Measurements from ENCODE around the gene SLC2A4. TPM values are rescaled to one million over a fixed set of nuclear protein-coding genes. Genes with fewer than 3 reads are reported as not detected.

The SLC2A4 gene
- total RNA-seq: not detected

DNA sequence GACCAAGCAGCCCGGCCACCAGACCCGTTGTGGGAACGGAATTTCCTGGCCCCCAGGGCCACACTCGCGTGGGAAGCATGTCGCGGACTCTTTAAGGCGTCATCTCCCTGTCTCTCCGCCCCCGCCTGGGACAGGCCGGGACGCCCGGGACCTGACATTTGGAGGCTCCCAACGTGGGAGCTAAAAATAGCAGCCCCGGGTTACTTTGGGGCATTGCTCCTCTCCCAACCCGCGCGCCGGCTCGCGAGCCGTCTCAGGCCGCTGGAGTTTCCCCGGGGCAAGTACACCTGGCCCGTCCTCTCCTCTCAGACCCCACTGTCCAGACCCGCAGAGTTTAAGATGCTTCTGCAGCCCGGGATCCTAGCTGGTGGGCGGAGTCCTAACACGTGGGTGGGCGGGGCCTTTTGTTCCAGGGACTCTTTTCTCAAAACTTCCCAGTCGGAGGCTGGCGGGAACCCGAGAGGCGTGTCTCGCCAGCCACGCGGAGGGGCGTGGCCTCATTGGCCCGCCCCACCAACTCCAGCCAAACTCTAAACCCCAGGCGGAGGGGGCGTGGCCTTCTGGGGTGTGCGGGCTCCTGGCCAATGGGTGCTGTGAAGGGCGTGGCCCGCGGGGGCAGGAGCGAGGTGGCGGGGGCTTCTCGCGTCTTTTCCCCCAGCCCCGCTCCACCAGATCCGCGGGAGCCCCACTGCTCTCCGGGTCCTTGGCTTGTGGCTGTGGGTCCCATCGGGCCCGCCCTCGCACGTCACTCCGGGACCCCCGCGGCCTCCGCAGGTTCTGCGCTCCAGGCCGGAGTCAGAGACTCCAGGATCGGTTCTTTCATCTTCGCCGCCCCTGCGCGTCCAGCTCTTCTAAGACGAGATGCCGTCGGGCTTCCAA, at the start of gene SLC2A4:
Gene SLC2A4 (plus strand): TSS at position 645 of the 879 bp plus-strand sequence. CDS start 217 bp downstream, at position 862.

DNA sequence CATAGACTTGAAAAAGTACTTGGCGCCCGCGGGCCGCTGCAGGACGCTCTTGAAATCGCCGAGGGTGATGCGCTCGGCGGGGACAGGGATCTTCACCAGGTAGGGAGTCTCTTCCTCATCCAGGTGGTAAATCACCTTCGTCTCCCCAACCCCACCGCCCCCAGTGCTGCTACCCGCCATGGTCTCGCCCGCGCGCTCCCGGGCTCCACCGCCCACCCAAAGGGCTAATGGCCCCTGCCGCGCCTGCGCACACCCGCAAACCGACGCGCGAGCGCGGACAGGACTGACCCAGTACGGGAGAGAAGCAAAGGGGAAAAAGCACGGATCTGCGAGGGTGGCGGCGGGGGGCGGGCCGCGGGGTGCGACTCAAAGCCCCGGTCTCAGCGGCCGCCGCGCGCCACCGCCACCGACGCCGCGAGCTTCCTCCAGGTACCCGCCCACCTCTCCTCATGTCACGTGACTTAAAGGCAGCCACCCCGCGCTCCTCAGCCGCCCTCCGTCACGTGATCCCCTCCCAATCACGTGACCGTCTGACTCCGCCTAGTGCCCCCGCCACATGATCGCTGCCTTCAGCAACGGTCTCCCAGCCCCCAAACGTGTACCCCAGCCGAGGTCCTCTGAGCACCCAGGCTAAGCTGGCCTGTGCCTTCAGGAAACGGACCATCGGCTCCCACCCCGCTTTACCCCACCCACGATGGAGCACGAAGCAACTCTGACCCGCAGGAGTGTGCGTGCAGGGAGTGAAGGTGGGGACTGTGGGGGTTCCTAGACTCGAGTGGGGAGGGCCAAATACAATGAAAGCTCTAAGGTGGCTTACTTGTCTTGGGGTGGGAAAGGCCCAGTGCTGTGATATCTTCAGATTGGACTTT, 47.2 kb upstream of the SLC2A4 start, which contains the start of gene DVL2:
Gene DVL2 (minus strand): TSS at position 435 of the 869 bp plus-strand sequence. CDS start 255 bp downstream, at position 180.

DNA sequence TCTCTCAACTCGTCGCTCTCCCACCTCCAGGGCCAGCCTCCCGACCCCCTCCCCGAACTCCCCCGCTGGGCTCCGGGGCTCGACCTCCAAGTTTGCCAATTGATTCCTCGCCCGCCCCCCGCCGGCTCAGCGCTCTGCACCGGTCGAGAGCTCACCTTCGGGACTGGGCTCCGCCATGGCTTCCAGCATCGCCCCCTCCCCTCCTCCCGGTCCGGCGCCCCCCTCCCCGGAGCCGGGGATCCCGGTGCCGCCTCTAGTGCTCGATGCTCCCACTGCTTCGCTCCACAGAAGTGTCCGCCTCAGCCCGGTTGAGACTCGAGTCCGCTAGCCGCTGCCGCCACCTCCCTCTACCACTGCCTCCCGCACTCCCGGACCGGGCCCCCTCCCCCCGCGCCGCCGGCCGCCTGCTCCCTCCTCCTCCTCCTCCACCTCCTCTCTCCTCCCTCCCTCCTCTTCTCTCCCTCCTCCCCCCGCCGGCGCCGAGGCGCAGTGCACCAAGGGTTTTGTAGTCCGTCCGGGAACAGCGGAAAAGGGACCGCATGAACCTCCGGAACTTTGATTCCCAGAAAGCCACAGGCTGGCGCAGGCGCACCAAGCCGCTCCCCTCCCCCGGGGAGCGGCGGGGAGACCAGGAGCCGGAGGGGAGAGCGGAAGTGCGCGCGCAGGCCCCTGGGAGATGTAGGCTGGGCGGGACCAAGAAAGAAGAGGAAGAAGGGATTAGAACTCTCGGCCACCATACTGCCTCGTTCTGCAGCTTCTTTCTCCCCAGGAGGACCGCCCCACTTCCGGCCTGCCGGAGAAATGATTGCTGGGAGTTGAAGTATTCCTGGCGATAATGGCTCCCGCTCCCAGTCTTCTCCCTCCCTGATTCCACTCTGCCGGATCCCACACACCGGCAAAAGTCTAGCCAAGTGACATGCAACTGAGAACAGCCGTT, 42.2 kb upstream of the SLC2A4 start, which contains the start of gene PHF23:
Gene PHF23 (minus strand): TSS at position 367 of the 937 bp plus-strand sequence. CDS start 178 bp downstream, at position 189.

DNA sequence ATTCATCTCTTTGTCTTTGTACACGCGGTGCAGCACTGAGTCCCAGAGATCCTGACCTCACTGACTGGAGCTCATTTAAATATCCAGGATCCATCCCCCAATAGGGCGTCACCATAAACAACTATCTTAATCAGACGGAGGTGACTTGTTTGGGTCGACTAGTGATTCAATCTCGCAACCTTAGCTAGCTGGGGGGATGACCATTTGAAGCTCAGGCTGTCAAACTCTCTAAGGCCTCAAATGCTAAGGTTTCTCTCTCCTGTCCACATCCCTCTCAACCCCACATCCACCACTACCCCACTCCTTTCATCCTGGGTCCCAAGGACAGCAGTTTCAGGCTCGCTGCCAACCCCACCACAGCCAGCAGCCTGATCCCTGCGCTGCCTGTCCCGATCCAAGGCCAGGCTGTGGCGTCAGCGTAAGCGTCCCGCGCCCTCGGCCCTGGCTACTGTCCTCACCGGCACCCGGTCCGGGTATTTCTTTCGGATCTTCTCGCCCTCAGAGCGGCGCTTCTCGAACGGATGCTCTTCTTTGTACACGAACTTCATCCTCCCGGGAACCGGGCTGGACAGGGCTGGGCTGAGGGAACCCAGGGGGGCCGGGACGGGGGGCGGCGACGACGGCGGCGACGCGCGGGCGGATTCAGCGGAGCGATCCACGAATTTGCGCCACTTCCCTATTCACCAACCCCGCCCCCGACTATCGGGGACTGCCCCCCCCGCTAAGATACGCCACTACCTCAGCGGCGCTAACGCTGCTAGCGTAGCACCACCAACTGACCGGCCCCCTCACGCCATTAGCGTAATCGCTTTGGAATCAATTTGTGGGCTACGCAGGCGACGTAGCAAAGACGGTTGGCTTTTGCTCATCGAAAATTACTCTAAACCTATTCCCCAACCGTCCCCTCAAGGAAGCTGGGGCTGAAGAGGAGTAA, 39.5 kb upstream of the SLC2A4 start, which contains the start of gene GABARAP:
Gene GABARAP (minus strand): TSS at position 667 of the 934 bp plus-strand sequence. CDS start 119 bp downstream, at position 548.

DNA sequence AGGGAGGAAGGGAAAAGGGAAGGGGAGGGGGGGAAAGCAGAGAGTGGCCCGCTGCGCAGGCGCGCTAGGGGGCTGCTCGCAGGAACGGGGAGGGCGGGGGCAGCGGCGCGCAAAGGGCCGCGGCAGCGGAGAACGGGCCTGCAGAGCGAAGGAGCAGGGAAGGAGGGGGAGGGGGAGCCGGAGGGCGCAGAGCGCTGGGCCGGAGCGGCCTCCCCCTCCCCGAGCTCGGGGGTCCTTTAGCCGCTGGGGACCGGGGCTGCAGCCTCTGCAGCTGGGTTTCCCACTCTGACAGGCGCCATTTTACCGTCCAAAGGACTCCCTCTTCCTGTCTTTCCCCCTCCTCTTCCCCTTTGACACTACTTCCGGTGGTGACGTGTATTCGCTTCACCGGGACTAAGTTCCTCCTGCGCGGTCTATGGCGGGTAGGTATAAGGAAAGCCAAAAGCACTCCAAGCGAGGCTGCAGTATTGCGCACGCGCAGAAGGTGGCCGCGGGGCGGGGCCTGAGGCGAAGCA, 29.8 kb upstream of the SLC2A4 start, which contains the start of gene CTDNEP1:
Gene CTDNEP1 (minus strand): TSS at position 74 of the 515 bp plus-strand sequence. CDS start 438 bp downstream, outside the sequence.

DNA sequence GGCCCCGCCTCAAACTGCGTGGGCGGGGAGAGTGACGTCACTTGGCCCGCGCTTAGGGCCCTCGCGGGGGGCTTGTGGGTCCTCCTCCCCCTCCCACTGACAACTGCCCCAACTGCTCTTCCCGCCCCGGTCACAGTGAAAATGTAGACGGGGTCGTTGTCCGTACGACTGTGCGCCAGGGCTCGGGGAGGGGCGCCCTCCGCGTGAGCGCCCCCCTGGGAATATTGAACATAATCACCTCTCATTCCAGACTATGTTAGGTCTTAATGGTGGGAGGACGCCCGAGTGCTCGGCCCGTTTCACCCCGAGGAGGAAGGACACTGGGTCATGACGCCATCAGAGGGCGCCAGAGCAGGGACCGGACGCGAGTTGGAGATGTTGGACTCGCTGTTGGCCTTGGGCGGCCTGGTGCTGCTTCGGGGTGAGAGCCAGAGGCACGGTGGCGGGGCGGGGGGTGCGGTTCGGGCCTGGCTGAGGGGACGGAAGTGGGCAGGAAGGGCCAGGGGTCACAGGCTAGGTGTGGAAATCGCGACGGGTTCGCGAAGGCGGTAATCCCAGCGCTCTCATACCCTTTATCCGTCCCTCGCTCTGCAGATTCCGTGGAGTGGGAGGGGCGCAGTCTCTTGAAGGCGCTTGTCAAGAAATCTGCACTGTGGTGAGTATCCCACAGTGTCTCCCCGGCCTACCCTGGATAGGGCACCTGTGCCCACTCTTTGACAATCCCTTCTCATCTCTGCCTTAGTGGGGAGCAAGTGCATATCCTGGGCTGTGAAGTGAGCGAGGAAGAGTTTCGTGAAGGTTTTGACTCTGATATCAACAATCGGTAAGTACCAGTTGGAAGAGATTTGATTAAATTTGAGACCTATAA, 29.1 kb upstream of the SLC2A4 start, which contains the start of gene ELP5:
Gene ELP5 (plus strand): TSS at position 40 of the 868 bp plus-strand sequence. CDS start 336 bp downstream, at position 376.

DNA sequence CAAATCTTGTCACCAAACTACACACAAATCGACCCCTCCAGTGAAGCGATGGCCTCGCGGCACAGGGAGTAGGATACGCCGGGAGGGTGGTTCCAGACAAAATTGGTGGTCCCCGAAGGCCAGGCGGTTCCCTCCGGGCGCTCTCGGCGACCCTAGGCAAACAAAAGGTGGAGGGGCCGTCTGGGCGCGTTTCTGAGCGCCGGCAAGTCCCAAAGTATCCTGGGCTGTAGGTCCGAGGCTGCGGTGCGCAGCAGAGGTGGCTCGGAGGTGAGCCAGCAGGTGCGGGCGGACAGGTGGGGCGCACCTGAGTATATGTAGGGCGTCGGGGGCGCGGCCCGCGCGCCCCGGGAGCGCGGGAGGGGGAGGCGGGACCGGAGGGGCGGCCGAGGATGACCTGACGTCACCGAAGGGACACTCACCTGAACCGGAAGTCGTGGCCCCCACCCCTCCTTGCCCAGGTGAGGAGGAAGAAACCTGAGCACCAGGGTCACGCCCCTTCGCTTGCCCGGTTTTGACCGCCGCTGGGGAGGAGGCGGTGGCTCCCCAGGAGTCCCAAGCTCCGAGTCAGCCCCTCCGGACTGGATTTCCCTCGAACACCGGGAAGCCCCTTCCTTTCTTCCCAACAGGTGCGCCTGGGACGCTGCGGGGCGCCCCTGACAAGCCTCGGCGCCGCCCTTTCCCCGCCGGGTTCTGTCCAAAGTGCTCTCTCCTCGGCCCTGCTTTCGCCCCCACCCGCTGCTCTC, 19.2 kb upstream of the SLC2A4 start, which contains the start of gene CLDN7:
Gene CLDN7 (minus strand): TSS at position 287 of the 743 bp plus-strand sequence. CDS start 435 bp downstream, outside the sequence.

DNA sequence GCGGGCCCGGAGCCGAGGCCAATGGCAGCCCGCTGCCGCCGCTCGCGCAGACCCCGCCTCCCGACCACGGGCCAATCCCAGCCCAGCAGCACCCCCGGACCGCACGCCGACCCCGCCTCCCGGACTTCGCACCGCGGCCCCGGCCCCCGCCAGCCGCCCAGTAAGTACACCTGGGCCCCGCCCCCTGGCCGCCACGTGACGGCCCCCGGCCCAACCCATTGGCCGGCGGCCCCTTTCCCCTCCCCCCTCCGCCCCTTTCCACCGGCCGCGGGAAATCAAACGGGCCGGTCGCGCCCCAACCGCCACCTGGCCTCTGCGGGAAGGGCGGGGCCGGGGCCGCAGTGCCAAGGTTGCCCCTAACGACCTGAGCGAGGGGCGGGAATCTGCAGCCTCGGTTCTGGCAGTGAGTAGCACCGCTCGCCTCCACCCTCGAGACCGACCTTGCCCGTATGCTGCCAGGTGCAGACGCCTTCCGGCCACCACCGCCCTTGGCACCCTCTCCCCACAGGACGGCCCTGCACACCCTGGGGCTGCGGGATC, 13.2 kb downstream of the SLC2A4 start, which contains the start of gene YBX2:
Gene YBX2 (minus strand): TSS at position 26 of the 540 bp plus-strand sequence. CDS start 139 bp downstream, outside the sequence.

DNA sequence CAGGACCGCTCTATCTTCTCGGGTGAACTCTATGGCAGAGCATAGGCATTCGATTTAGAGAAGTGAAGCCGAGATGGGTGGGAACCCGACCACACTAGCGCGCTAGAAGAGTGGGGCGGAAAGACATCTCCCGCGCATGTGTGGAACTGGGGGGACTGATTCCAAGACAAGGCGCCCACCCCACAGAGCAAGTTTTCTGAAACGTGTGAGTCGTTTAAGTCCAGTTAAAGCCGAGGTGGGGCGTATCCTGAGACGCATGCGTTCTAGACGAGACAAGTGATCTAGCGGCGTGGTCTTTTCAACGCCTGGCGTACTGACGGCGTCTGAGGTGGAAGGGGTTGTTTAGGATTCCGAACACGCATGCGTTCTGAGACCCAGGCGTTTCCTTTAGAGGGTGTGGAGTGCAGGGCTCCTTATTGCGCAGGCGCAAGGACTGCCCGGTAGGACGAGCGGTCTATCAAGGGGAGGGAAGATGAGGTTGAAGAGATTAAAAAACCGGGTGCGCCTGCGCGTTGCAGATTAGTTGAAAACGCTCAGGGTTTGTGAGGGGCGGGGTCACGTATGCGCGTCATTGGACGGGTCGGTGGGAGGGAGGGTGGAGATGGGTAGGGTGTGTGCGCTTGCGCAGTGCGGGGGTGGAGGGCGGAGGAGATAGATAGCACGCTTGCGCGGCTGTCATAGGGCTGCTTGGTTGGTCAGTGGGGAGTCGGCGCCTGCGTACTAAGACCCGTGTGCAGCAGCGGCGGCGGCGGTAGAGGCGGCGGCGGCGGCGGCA, 25.6 kb downstream of the SLC2A4 start, which contains the start of gene EIF5A:
Gene EIF5A (plus strand): TSS at position 718 of the 775 bp plus-strand sequence. CDS start 2,008 bp downstream, outside the sequence.

DNA sequence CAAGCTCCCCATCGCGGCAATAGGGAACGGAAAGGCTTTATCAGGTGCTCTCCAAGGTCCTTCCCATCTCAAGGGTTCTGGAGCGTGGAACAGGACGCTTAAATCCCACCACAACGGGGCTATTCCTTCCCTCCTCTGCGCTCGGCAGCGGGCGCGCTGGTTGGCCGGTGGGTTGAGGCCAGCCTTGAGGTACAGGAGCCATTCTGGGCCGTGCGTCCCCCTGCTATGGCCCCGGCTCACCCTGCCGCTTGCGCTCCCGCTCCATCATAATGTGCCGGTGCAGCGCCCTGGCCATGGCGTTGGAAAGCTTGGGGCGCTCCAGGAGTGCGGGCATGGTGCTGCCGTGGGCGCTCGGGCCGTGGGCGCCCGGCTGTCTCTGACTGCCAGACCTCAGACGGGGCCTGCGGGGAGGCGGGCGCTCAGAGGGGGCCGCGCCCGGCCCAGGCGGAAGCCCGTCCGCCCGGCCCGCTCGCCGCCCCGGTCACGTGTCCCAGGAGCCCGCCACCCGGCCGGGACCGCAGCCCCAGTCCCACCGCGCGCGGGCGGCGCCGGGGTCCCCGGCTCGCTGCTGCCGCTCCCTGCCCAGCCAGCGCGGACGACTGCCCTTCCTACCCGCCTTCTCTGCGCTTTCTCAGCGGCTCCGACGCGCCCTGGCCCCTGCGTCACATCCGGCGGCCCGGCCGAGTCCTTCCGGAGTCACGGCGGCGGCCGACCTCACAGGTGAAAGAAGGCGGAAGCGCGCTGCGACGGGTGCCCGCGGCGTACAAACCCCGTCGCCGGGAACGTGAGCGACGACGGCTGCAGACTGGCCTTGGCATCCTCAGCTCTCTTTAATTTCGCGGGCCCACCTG, 33.4 kb downstream of the SLC2A4 start, which contains the start of gene GPS2:
Gene GPS2 (minus strand): TSS at position 642 of the 851 bp plus-strand sequence. CDS start 308 bp downstream, at position 334.

DNA sequence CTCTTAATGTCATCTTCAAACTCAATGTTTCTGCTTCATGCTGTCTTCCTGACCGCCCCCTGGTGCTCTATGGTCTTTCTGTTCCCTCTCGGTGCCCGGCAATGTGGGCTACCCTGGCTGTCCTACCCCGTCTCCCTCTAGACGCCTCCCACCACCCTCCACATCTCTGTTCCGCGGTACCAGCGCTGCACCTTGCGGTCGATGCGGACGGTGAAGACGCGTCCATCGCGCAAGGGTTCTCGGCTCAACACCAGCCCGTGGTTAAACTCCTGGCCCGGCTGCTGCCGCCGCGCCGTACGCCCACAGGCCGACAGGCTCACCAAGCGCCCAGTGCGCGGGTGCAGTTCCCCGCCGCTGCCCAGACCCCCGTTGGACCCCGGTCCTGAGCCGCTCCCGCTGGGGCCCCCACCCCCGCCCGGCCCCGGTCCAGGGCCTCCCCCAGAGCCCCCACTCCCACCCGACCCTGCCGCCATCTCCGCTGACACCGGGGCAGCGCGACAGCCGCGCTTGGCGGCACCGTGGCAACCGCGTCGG, 47.4 kb downstream of the SLC2A4 start, which contains the start of gene NEURL4:
Gene NEURL4 (minus strand): TSS at position 496 of the 534 bp plus-strand sequence. CDS start 23 bp downstream, at position 473.

DNA sequence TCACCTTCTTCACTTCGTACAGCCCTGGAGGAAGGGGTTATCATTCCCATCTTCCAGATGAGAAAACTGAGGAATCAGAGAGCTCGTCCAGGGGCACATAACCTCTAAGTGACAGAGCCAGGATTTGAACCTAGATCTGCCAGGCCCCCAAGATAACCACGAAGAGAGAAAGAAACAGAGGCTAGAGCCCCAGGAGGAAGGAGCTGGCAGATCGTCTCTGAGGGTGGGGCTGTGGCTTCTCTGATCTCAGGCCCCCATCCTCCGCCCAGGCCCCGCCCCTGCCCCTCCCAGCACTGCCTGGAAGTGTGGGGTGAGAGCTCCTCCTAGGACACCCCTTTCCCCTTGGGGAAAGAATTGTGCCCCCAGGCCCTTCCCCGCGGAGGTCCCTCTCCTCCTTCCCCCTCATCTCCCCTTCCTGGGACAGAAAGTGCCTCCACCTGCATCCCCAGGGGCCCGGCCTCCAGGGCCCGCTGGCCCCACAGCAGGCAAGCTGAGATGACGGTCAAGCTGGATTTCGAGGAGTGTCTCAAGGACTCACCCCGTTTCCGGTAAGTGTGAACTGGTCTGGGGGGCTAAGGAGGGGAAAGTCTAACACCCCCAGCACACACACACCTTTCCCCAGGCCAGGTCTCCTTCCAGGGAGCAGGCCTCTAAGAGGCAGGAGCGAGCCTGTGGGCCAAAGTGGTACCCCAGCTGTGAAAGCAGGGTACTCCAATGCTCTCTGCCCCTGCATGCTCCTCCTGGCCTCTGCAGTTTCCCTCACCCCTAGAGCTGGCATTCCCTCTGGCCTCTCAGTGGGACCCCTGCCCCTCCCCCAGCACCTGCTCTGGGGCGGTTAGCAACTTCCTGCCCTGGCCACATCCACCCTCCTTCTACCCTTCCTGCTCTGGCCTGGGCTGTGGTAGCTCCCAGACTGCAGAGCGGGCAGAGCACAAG, 55.0 kb downstream of the SLC2A4 start, which contains the start of gene ACAP1:
Gene ACAP1 (plus strand): TSS at position 290 of the 936 bp plus-strand sequence. CDS start 206 bp downstream, at position 496.

All from activated naive CD4-positive, alpha-beta T cell treated with anti-CD3 and anti-CD28 coated beads, Interleukin-2, amount 10 ng/mL, durations not matched to agents 5 hours and 36 hours (primary cell).